H1 (cell line): ENCODE measurements around the gene GTF2I. TPM values are rescaled to one million over a fixed set of nuclear protein-coding genes. Genes with fewer than 3 reads are reported as not detected.

Source experiments
- ASH2L ChIP-seq: fragments of 200-600, 300-600 bp; sonication (generic); IDR thresholded peaks from one replicate; pipeline ENCODE4 v1.7.1; 2017; ENCODE audit warnings: low read length
- BACH1 ChIP-seq: IDR thresholded peaks from 2 replicates; pipeline ENCODE4 v1.6.1; 2012; ENCODE audit warnings: low read length, improper control_type of control experiment
- CBX8 ChIP-seq: fragments of 300-800, 300-1000 bp; sonication (generic); IDR thresholded peaks from 2 replicates; pipeline ENCODE4 v1.7.1; 2016; ENCODE audit warnings: low read depth, low read length, borderline replicate concordance
- CHD2 ChIP-seq: IDR thresholded peaks from 2 replicates; pipeline ENCODE4 v1.6.1; 2012; ENCODE audit warnings: low read length, improper control_type of control experiment
- CREB1 ChIP-seq: IDR thresholded peaks from 2 replicates; pipeline ENCODE4 v1.6.1; 2012; ENCODE audit warnings: inconsistent platforms
- JUN ChIP-seq: IDR thresholded peaks from 2 replicates; pipeline ENCODE4 v1.6.1; 2011; ENCODE audit warnings: low read depth, mild to moderate bottlenecking, improper control_type of control experiment, low read length
- POLR2A ChIP-seq, 2 experiments: IDR thresholded peaks; 1 replicate in 1 of 2; 2 replicates in 1 of 2; pipeline ENCODE4 v1.6.1; 2011; ENCODE audit warnings: low read depth in 2 of 2, low read length in 2 of 2, mild to moderate bottlenecking in 2 of 2; ENCODE audit errors: control extremely low read depth in 1 of 2
- RAD21 ChIP-seq, 2 experiments: IDR thresholded peaks in 1 of 2; conservative IDR thresholded peaks in 1 of 2; 2 replicates each; pipeline ENCODE4 v1.6.1; 2011; ENCODE audit warnings: low read depth in 2 of 2, low read length in 2 of 2, improper control_type of control experiment in 1 of 2, inconsistent platforms in 1 of 2, mild to moderate bottlenecking in 1 of 2, moderate library complexity in 1 of 2
- RBBP5 ChIP-seq: IDR thresholded peaks from 2 replicates; pipeline ENCODE4 v1.7.1; 2012; ENCODE audit warnings: low read depth, mild to moderate bottlenecking, inconsistent platforms, low read length, moderate library complexity, borderline replicate concordance
- TAF1 ChIP-seq: IDR thresholded peaks from 2 replicates; pipeline ENCODE4 v1.6.1; 2011; ENCODE audit warnings: mild to moderate bottlenecking, low read depth, low read length
- TAF7 ChIP-seq: optimal IDR thresholded peaks from 2 replicates; pipeline ENCODE3; 2011; ENCODE audit warnings: low read depth, mild to moderate bottlenecking, inconsistent platforms, low read length, moderate library complexity, borderline replicate concordance
- TBP ChIP-seq: IDR thresholded peaks from 2 replicates; pipeline ENCODE4 v1.6.1; 2011; ENCODE audit warnings: low read depth, low read length, improper control_type of control experiment
- polyA plus RNA-seq, 7 experiments: library from polyadenylated mRNA; depleted of rRNA in 3 of 7; stranded (reverse) in 5 of 7; unstranded in 2 of 7; fragments of >200 nt in 5 of 7; fragments of 200-250 nt in 2 of 7; gene quantifications; 1 replicate in 5 of 7; 2 replicates in 1 of 7; 4 replicates in 1 of 7; pipeline versions ENCODE4 v1.2.1 to v1.2.3, GENCODE V29; 2011 to 2013; ENCODE audit warnings: missing spikeins in 2 of 7, mixed read lengths in 2 of 7
- total RNA-seq: library from RNA; stranded (reverse); fragmentation: NEBNext Ultra II Directional; extraction: Animal tissue kit (Norgen Biotek cat#: 25700); gene quantifications from 2 replicates; pipeline ENCODE4 v1.2.1, GENCODE V29; 2021
- TF ChIP-seq, protein P1 (sequence below): IDR thresholded peaks from 2 replicates; pipeline ENCODE4 v1.6.1; 2011; ENCODE audit warnings: low read depth, mild to moderate bottlenecking, low read length; ENCODE audit not compliant: insufficient read depth
- TF ChIP-seq, protein P2 (sequence below): IDR thresholded peaks from 2 replicates; pipeline ENCODE4 v1.6.1; 2011; ENCODE audit warnings: low read length, improper control_type of control experiment
- TF ChIP-seq, protein P3 (sequence below): IDR thresholded peaks from 2 replicates; pipeline ENCODE4 v1.6.1; 2012; ENCODE audit warnings: inconsistent platforms

Gene GTF2I
- total and polyA plus RNA-seq, 2 of the 8 experiments (the other 6 are each of a cell fraction or from before 2014, with no cell fraction given), result 46.7 to 316 TPM

DNA sequence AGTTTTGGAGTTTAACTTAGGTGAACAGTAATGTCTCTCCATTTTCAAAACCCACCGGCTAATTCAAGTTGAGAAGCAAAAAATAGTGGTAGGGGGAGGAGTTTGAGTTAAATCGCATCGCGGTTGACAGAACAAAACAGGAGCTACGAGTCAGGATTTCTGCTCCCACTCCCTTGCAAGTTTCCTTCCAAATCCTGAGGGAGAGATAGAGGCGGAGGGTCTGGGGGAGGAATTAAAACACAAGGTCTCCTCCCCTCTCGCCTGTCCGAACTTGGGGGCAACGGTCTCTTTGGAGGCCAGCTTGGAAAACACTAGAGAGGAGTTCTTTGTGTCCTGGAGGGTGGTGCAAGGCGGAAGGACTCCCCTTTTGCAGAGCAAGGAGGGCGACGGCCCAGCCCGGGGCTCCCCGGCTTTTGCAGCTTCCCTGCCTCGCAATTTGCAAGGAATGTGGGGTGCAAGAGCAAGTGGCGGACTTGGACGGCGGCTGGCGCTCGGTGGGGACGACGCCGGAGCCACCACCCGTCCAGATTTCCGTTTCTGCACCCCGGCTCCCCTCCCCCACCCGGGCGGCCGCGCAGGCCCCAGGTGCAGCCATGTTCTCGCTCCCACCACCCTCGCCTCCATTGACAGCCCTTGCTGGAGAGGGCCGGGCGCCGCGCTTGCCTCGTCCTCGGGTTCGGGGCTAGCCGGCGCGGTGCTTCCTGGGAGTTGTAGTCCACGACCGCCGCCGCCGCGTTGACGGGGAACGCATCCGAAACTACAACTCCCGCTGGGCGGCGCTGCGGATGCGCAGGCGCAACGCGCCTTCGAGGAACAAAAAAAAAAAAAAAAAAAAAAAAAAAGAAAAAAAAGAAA is 454 bp upstream of the GTF2I start (continued):
- TF ChIP-seq, protein P1, sequence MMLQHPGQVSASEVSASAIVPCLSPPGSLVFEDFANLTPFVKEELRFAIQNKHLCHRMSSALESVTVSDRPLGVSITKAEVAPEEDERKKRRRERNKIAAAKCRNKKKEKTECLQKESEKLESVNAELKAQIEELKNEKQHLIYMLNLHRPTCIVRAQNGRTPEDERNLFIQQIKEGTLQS, result 0 out of 2 replicates have a peak, but pooled peaks have one; percentile 35
- TF ChIP-seq, protein P2, sequence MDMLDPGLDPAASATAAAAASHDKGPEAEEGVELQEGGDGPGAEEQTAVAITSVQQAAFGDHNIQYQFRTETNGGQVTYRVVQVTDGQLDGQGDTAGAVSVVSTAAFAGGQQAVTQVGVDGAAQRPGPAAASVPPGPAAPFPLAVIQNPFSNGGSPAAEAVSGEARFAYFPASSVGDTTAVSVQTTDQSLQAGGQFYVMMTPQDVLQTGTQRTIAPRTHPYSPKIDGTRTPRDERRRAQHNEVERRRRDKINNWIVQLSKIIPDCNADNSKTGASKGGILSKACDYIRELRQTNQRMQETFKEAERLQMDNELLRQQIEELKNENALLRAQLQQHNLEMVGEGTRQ, result 0 out of 2 replicates have a peak, but pooled peaks have one; percentile 23
- peak; percentile 87 for TF ChIP-seq TAF7
- TF ChIP-seq RAD21 (IDR thresholded peaks at IDR 0.05 in 1 of 2, conservative IDR thresholded peaks at IDR 0.05 in 1 of 2; ENCODE audit: low read depth in 2 of 2, low read length in 2 of 2), result 0 out of 4 replicates have a peak, but pooled peaks of 1 of the 2 experiments have one; percentile 3
- TF ChIP-seq JUN, result no peak
- peak; percentile 85 to 92 for TF ChIP-seq POLR2A (IDR thresholded peaks at IDR 0.05; ENCODE audit: control extremely low read depth in 1 of 2, low read depth in 2 of 2, low read length in 2 of 2)
- TF ChIP-seq CHD2, result peak; percentile 29; the same call in 1 of the 2 replicates
- TF ChIP-seq, protein P3, sequence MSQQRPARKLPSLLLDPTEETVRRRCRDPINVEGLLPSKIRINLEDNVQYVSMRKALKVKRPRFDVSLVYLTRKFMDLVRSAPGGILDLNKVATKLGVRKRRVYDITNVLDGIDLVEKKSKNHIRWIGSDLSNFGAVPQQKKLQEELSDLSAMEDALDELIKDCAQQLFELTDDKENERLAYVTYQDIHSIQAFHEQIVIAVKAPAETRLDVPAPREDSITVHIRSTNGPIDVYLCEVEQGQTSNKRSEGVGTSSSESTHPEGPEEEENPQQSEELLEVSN, result no peak
- no peak for TF ChIP-seq BACH1
- TF ChIP-seq CBX8, result no peak
- peak; percentile 71 for TF ChIP-seq CREB1
- TF ChIP-seq TAF1, result peak; percentile 93
- peak; percentile 56; the same call in 1 of the 2 replicates for TF ChIP-seq RBBP5
- TF ChIP-seq TBP, result peak; percentile 76
- peak; percentile 51 for TF ChIP-seq ASH2L
